IMR-90 (cell line): ENCODE results near the gene CYTH4. TPM values are rescaled to one million over a fixed set of nuclear protein-coding genes. Genes with fewer than 3 reads are reported as not detected.
A peak's percentile ranks its signal among the peaks of the same experiment; 100 is the strongest.

Experiments
- ATAC-seq: fragments of 200-7000 bp; cut with Tn5 transposase; 2 replicates; pipeline ENCODE4 v1.9.1; 2020; ENCODE audit warnings: low read depth, mild to moderate bottlenecking, moderate library complexity
- BruUV-seq: library from RNA; stranded (reverse); fragments of 400-500 nt; replicated peaks from 2 replicates; lab custom pipeline; 2021; lab: Mats Ljungman, UMichigan
- CTCF ChIA-PET: fragments of 300-600 bp; formaldehyde crosslinking; extraction: SDS; loops from one replicate; lab custom pipeline; 2021; ENCODE audit warnings: antibody characterized with exemption; lab: Yijun Ruan, JAX
- POLR2A ChIA-PET: fragments of 300-600 bp; sonication (Branson Sonifier 250); formaldehyde crosslinking; loops from one replicate; lab custom pipeline; 2022; ENCODE audit warnings: antibody characterized with exemption; ENCODE audit not compliant: unreplicated experiment; lab: Charles Lee
- DNase-seq: peaks from one replicate; pipeline ENCODE4 v3.0.0; 2013
- H2AFZ ChIP-seq: replicated peaks from 2 replicates; pipeline ENCODE3; 2013; ENCODE audit warnings: low read length, mild to moderate bottlenecking; ENCODE audit not compliant: poor library complexity
- H2AK5ac ChIP-seq: 2 replicates; pipeline ENCODE4 v1.6.1; 2013; ENCODE audit warnings: low read depth, low read length, inconsistent platforms
- H2AK9ac ChIP-seq: replicated peaks from 2 replicates; pipeline ENCODE3; 2013; ENCODE audit warnings: mild to moderate bottlenecking, low read depth, low read length, moderate library complexity; ENCODE audit not compliant: poor library complexity
- H2BK120ac ChIP-seq: 2 replicates; pipeline ENCODE4 v1.6.1; 2013; ENCODE audit warnings: low read depth, low read length, inconsistent platforms
- H2BK15ac ChIP-seq: 3 replicates; pipeline ENCODE4 v1.6.1; 2013; ENCODE audit warnings: low read depth, low read length, inconsistent platforms
- H2BK20ac ChIP-seq: 2 replicates; pipeline ENCODE4 v1.6.1; 2013; ENCODE audit warnings: low read depth, mild to moderate bottlenecking, inconsistent platforms, low read length, moderate library complexity
- H2BK5ac ChIP-seq: 2 replicates; pipeline ENCODE4 v1.6.1; 2013; ENCODE audit warnings: mild to moderate bottlenecking, low read depth, low read length, inconsistent platforms; ENCODE audit not compliant: poor library complexity, severe bottlenecking
- H3K14ac ChIP-seq: replicated peaks from 2 replicates; pipeline ENCODE4 v1.6.1; 2013; ENCODE audit warnings: low read depth, low read length, inconsistent platforms
- H3K18ac ChIP-seq: 2 replicates; pipeline ENCODE4 v1.6.1; 2013; ENCODE audit warnings: low read depth, low read length, control low read depth
- H3K23ac ChIP-seq: 2 replicates; pipeline ENCODE4 v1.6.1; 2013; ENCODE audit warnings: low read depth, low read length, inconsistent platforms
- H3K27ac ChIP-seq: 2 replicates; pipeline ENCODE4 v1.5.1; 2013; ENCODE audit warnings: mild to moderate bottlenecking, control low read depth, low read length; ENCODE audit not compliant: insufficient read depth
- H3K27me3 ChIP-seq: 2 replicates; pipeline ENCODE4 v1.6.1; 2013; ENCODE audit warnings: low read length; ENCODE audit not compliant: control insufficient read depth, insufficient read depth
- H3K36me3 ChIP-seq: 2 replicates; pipeline ENCODE4 v1.6.1; 2013; ENCODE audit warnings: low read length, mixed read lengths; ENCODE audit not compliant: control insufficient read depth, insufficient read depth
- H3K4ac ChIP-seq: 2 replicates; pipeline ENCODE4 v1.6.1; 2013; ENCODE audit warnings: low read depth, low read length, inconsistent platforms
- H3K4me1 ChIP-seq: 2 replicates; pipeline ENCODE4 v1.6.1; 2013; ENCODE audit warnings: low read length, mixed read lengths; ENCODE audit not compliant: control insufficient read depth, insufficient read depth
- H3K4me2 ChIP-seq: 2 replicates; pipeline ENCODE4 v1.6.1; 2013; ENCODE audit warnings: low read depth, mild to moderate bottlenecking, control low read depth, low read length, moderate library complexity
- H3K4me3 ChIP-seq: 2 replicates; pipeline ENCODE4 v1.5.1; 2013; ENCODE audit warnings: low read depth, mild to moderate bottlenecking, control low read depth, low read length, moderate library complexity; ENCODE audit not compliant: insufficient read depth
- H3K56ac ChIP-seq: 2 replicates; pipeline ENCODE4 v1.6.1; 2013; ENCODE audit warnings: low read length, inconsistent platforms; ENCODE audit not compliant: insufficient read depth; ENCODE audit errors: extremely low read depth
- H3K79me1 ChIP-seq, 2 experiments: 2 replicates each; pipeline ENCODE4 v1.6.1; 2013; ENCODE audit warnings: low read length in 2 of 2, inconsistent platforms in 1 of 2, low read depth in 1 of 2
- H3K9ac ChIP-seq: 2 replicates; pipeline ENCODE4 v1.6.1; 2013; ENCODE audit warnings: low read depth, low read length, control low read depth
- H3K9me1 ChIP-seq: 2 replicates; pipeline ENCODE4 v1.6.1; 2013; ENCODE audit warnings: low read length, inconsistent platforms; ENCODE audit not compliant: insufficient read depth
- H3K9me3 ChIP-seq: 2 replicates; pipeline ENCODE4 v1.6.1; 2013; ENCODE audit warnings: low read length; ENCODE audit not compliant: control insufficient read depth, insufficient read depth
- H4K20me1 ChIP-seq: 2 replicates; pipeline ENCODE4 v1.6.1; 2013; ENCODE audit warnings: low read length, inconsistent platforms; ENCODE audit not compliant: insufficient read depth
- H4K5ac ChIP-seq: 2 replicates; pipeline ENCODE4 v1.6.1; 2013; ENCODE audit warnings: mild to moderate bottlenecking, low read depth, low read length, control low read depth
- H4K8ac ChIP-seq, 2 experiments: 2 replicates each; pipeline ENCODE4 v1.6.1; 2013; ENCODE audit warnings: low read depth in 2 of 2, low read length in 2 of 2, control low read depth in 1 of 2, inconsistent platforms in 1 of 2
- H4K91ac ChIP-seq: 2 replicates; pipeline ENCODE4 v1.6.1; 2013; ENCODE audit warnings: low read depth, low read length, inconsistent platforms; ENCODE audit not compliant: insufficient read depth
- BHLHE40 ChIP-seq: fragments of 150-350 bp; IDR thresholded peaks from 2 replicates; pipeline ENCODE4 v1.6.1; 2016; ENCODE audit warnings: mild to moderate bottlenecking, low read depth, low read length
- CEBPB ChIP-seq: IDR thresholded peaks from 2 replicates; pipeline ENCODE4 v1.6.1; 2012; ENCODE audit warnings: low read depth, low read length, improper control_type of control experiment
- CHD1 ChIP-seq: IDR thresholded peaks from 2 replicates; pipeline ENCODE4 v1.6.1; 2012; ENCODE audit warnings: low read depth, low read length, improper control_type of control experiment
- CTCF ChIP-seq: conservative IDR thresholded peaks from 2 replicates; pipeline ENCODE4 v1.5.1; 2012; ENCODE audit warnings: mild to moderate bottlenecking, low read depth, low read length, improper control_type of control experiment
- FOS ChIP-seq: fragments of 150-350 bp; IDR thresholded peaks from 2 replicates; pipeline ENCODE4 v1.6.1; 2016; ENCODE audit warnings: low read depth, low read length
- MAFK ChIP-seq: IDR thresholded peaks from 2 replicates; pipeline ENCODE4 v1.6.1; 2012; ENCODE audit warnings: low read depth, low read length, improper control_type of control experiment
- MXI1 ChIP-seq: IDR thresholded peaks from 2 replicates; pipeline ENCODE4 v1.6.1; 2012; ENCODE audit warnings: low read depth, mild to moderate bottlenecking, low read length, moderate library complexity, borderline replicate concordance
- NFE2L2 ChIP-seq: fragments of 150-350 bp; IDR thresholded peaks from 2 replicates; pipeline ENCODE4 v1.6.1; 2016; ENCODE audit warnings: low read depth, mild to moderate bottlenecking, low read length
- POLR2A ChIP-seq: IDR thresholded peaks from 2 replicates; pipeline ENCODE4 v1.6.1; 2012; ENCODE audit warnings: mild to moderate bottlenecking, low read depth, low read length
- RAD21 ChIP-seq: IDR thresholded peaks from 2 replicates; pipeline ENCODE4 v1.6.1; 2012; ENCODE audit warnings: low read length, improper control_type of control experiment
- RCOR1 ChIP-seq: IDR thresholded peaks from 2 replicates; pipeline ENCODE4 v1.6.1; 2012; ENCODE audit warnings: mild to moderate bottlenecking, low read length, improper control_type of control experiment; ENCODE audit not compliant: insufficient replicate concordance
- RFX5 ChIP-seq: IDR thresholded peaks from 2 replicates; pipeline ENCODE4 v1.8.0; 2012; ENCODE audit warnings: low read depth, mild to moderate bottlenecking, low read length, moderate library complexity
- SMC3 ChIP-seq: fragments of 150-350 bp; IDR thresholded peaks from 2 replicates; pipeline ENCODE4 v1.6.1; 2016; ENCODE audit warnings: low read depth, mild to moderate bottlenecking, antibody characterized with exemption, low read length, moderate library complexity
- WGBS, 2 experiments: methylation state at CpG; one replicate each; pipeline versions ENCODE4 v1.1.5 to v1.1.7; 2013; ENCODE audit warnings: missing lambda C conversion rate in 2 of 2; ENCODE audit not compliant: insufficient read length in 1 of 2; ENCODE audit errors: extremely low coverage in 2 of 2; 5-methylcytosine and 5-hydroxymethylcytosine counted together
- dilution Hi-C: fragments of 300-500 bp; cut with HindIII; formaldehyde crosslinking; loops from one replicate; pipeline ENCODE4 v1.14.3; 2018; ENCODE audit warnings: low sequenced_read_pairs; ENCODE audit not compliant: unreplicated experiment
- in situ Hi-C: fragments of 300-500 bp; cut with MboI; formaldehyde crosslinking; loops from 3 replicates; pipeline ENCODE4 v1.14.3; 2019; ENCODE audit warnings: low sequenced_read_pairs, inconsistent platforms, mixed read lengths
- intact Hi-C: fragments of 100-400 bp; cut with micrococcal nuclease; formaldehyde crosslinking; loops from 2 replicates; pipeline ENCODE4 v1.10.0; 2022
- polyA plus RNA-seq, 3 experiments: library from polyadenylated mRNA; depleted of rRNA; stranded (reverse); fragments of >200 nt; gene quantifications; 2 replicates each; pipeline ENCODE4 v1.2.3, GENCODE V29; 2012; ENCODE audit warnings: low replicate concordance in 1 of 3
- total RNA-seq: library from RNA; depleted of rRNA; stranded (reverse); fragments of >200 nt; gene quantifications from 2 replicates; pipeline ENCODE4 v1.2.3, GENCODE V29; 2012
- TF ChIP-seq, protein P1 (sequence below): fragments of 150-350 bp; IDR thresholded peaks from 2 replicates; pipeline ENCODE4 v1.6.1; 2017; ENCODE audit warnings: mild to moderate bottlenecking, antibody characterized with exemption, low read length, low read depth

The CYTH4 gene
- total and polyA plus RNA-seq, 2 of the 4 experiments (the other 2 are of a cell fraction) = 0.36 to 0.55 TPM

- no CpG with 5 or more reads among the region's 5 CpGs for WGBS, 2 experiments
- no peak overlapping the region for H4K8ac ChIP-seq
- ATAC-seq = peak; percentile 61
- TF ChIP-seq RFX5 (no peak), POLR2A (no peak), BHLHE40 (no peak), RCOR1 (no peak), MXI1 (no peak), CTCF (no peak), MAFK (no peak), RAD21 (no peak), CEBPB (no peak), FOS (no peak), SMC3 (no peak), CHD1 (no peak), NFE2L2 (no peak)
- TF ChIP-seq, protein P1, sequence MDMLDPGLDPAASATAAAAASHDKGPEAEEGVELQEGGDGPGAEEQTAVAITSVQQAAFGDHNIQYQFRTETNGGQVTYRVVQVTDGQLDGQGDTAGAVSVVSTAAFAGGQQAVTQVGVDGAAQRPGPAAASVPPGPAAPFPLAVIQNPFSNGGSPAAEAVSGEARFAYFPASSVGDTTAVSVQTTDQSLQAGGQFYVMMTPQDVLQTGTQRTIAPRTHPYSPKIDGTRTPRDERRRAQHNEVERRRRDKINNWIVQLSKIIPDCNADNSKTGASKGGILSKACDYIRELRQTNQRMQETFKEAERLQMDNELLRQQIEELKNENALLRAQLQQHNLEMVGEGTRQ = no peak
- no peaks in the 10 kb centered on the region for H3K36me3 ChIP-seq
- POLR2A ChIA-PET = no interaction called here
- H3K4me3 ChIP-seq = no peak overlapping the region
- H3K9ac ChIP-seq = no peak overlapping the region
- no peak overlapping the region for H2AK9ac ChIP-seq
- H2BK5ac ChIP-seq = no peak overlapping the region
- H2BK120ac ChIP-seq = no peak overlapping the region
- CTCF ChIA-PET = no interaction called here
- H2BK15ac ChIP-seq = no peak overlapping the region
- H3K23ac ChIP-seq = no peak overlapping the region
- no peak overlapping the region for H3K56ac ChIP-seq
- no peaks in the 10 kb centered on the region for H3K9me3 ChIP-seq
- H4K5ac ChIP-seq = no peak overlapping the region
- H2BK20ac ChIP-seq = no peak overlapping the region
- no peak overlapping the region for H2AK5ac ChIP-seq
- H3K14ac ChIP-seq = no peak overlapping the region
- dilution Hi-C loops (no loop called here), intact Hi-C loops (no loop called here), in situ Hi-C loops (no loop called here)
- H4K91ac ChIP-seq = no peak overlapping the region
- H3K4me2 ChIP-seq = no peak overlapping the region
- H3K27ac ChIP-seq = no peak overlapping the region
- peaks cover 7% of the 10 kb centered on the region; the same call in 1 of the 2 replicates for H3K4me1 ChIP-seq
- H4K20me1 ChIP-seq = no peaks in the 10 kb centered on the region
- no peak overlapping the region for H2AFZ ChIP-seq
- no peak overlapping the region for H3K4ac ChIP-seq
- no peak overlapping the region for H3K18ac ChIP-seq
- DNase-seq = peak; percentile 79
- no TSS peak for BruUV-seq
- no peaks in the 10 kb centered on the region for H3K79me1 ChIP-seq
- no peaks in the 10 kb centered on the region for H3K9me1 ChIP-seq
- H3K27me3 ChIP-seq = peaks cover 6% of the 10 kb centered on the region; the same call in 1 of the 2 replicates
Measured at GRCh38 chr22:37254209-37254866, 28.0 kb upstream of the CYTH4 start.
